Activated T-cell treated with anti-CD3 and anti-CD28 coated beads, Interleukin-2, amount 50 U/mL, for 72 hours (primary cell): Measurements from ENCODE around the gene STIM2. TPM values are rescaled to one million over a fixed set of nuclear protein-coding genes. Genes with fewer than 3 reads are reported as not detected.

Experiments
- ATAC-seq, 2 donors: fragments of 150-1000 bp; cut with Tn5 transposase; replicated peaks in 1 of 2; 2 replicates each; pipeline ENCODE4 v1.10.0; 2021; ENCODE audit warnings: moderate library complexity in 2 of 2, mild to moderate bottlenecking in 1 of 2
- DNase-seq, 2 donors: peaks; one replicate each; pipeline ENCODE4 v3.0.0; 2021 to 2022; ENCODE audit warnings: mixed read lengths in 1 of 2
- H3K27ac Mint-ChIP-seq: one replicate; pipeline ENCODE4 v1.8.0; 2022; ENCODE audit warnings: mild to moderate bottlenecking, moderate library complexity, mixed read lengths
- H3K27me3 Mint-ChIP-seq: one replicate; pipeline ENCODE4 v1.8.0; 2022; ENCODE audit warnings: low read depth, mixed read lengths
- H3K36me3 Mint-ChIP-seq, 2 donors: one replicate each; pipeline ENCODE4 v1.8.0; 2022; ENCODE audit warnings: mixed read lengths in 2 of 2, mild to moderate bottlenecking in 1 of 2; ENCODE audit not compliant: insufficient read depth in 2 of 2
- H3K4me1 Mint-ChIP-seq: one replicate; pipeline ENCODE4 v1.8.0; 2022; ENCODE audit warnings: low read depth, mixed read lengths
- H3K4me3 Mint-ChIP-seq, 2 donors: one replicate each; pipeline ENCODE4 v1.8.0; 2022; ENCODE audit warnings: mild to moderate bottlenecking in 2 of 2, mixed read lengths in 2 of 2, moderate library complexity in 2 of 2
- H3K9me3 Mint-ChIP-seq, 2 donors: one replicate each; pipeline ENCODE4 v1.8.0; 2022; ENCODE audit warnings: mixed read lengths in 2 of 2
- total RNA-seq, 2 donors: library from RNA; stranded (reverse); gene quantifications; one replicate each; pipeline ENCODE4 v1.2.3, GENCODE V29; 2022

Gene STIM2
- total RNA-seq, 2 donors from 2014 or later = 39.6 to 47.0 TPM

- no peak overlapping the region for H3K27ac Mint-ChIP-seq
Measured at GRCh38 chr4:26863512-26863911, 2.9 kb downstream of the STIM2 start.

DNA sequence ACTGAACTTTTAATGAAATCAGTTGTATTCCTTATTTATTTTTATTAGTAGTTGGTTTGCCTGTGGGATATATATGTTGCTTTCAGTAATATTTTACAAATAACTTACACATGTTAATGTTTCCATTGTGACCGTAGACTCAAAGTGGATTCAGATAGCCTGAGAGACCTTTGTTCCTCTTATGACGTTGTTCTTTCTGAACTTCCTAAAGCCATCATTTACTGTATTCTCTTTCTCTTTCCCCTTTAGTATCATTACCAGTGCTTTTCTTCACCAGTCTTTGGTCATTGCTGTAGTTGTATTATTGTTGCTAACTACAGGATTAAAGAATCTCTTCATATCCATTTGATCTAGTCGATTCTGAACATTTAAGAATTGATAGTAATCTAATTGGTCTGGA is 4.3 kb downstream of the STIM2 start:
- peaks cover 70% of the 10 kb centered on the region for H3K4me1 Mint-ChIP-seq
- DNase-seq (no peak), ATAC-seq (no peak)
- no peaks in the 10 kb centered on the region for H3K27me3 Mint-ChIP-seq
- peak overlapping the region; percentile 19 for H3K27ac Mint-ChIP-seq
- peak overlapping the region; percentile 12 to 63 for H3K4me3 Mint-ChIP-seq
- no peaks in the 10 kb centered on the region for H3K9me3 Mint-ChIP-seq
- peaks cover 4 to 5% of the 10 kb centered on the region in 2 donors for H3K36me3 Mint-ChIP-seq

More at GRCh38 chr4:26863512-26863911, 2.9 kb downstream of the STIM2 start:
- Mint-ChIP-seq H3K4me3 (peak overlapping the region; percentile 68 to 79), H3K27me3 (no peaks in the 10 kb centered on the region), H3K9me3 (no peaks in the 10 kb centered on the region), H3K4me1 (peaks cover 75% of the 10 kb centered on the region), H3K36me3 (peaks cover 2 to 3% of the 10 kb centered on the region in 2 donors)
- DNase-seq = no peak
- no peak for ATAC-seq

GRCh38 chr4:26866203-26866602 is 5.6 kb downstream of the STIM2 start:
- Mint-ChIP-seq H3K4me3 (peak overlapping the region; percentile 1 to 38), H3K36me3 (peaks cover 5% of the 10 kb centered on the region in 2 donors), H3K27me3 (no peaks in the 10 kb centered on the region), H3K4me1 (peaks cover 77% of the 10 kb centered on the region), H3K27ac (peak overlapping the region; percentile 48), H3K9me3 (no peaks in the 10 kb centered on the region)
- ATAC-seq (no peak), DNase-seq (no peak)

- Mint-ChIP-seq H3K27ac (peak overlapping the region; percentile 48), H3K36me3 (peaks cover 2% of the 10 kb centered on the region in 2 donors), H3K9me3 (no peaks in the 10 kb centered on the region), H3K4me1 (peaks cover 82% of the 10 kb centered on the region), H3K27me3 (no peaks in the 10 kb centered on the region), H3K4me3 (peak overlapping the region in 1 of 2 donors; percentile 26)
- DNase-seq = no peak
- no peak for ATAC-seq
Measured at GRCh38 chr4:26866781-26867180, 6.1 kb downstream of the STIM2 start.

DNA sequence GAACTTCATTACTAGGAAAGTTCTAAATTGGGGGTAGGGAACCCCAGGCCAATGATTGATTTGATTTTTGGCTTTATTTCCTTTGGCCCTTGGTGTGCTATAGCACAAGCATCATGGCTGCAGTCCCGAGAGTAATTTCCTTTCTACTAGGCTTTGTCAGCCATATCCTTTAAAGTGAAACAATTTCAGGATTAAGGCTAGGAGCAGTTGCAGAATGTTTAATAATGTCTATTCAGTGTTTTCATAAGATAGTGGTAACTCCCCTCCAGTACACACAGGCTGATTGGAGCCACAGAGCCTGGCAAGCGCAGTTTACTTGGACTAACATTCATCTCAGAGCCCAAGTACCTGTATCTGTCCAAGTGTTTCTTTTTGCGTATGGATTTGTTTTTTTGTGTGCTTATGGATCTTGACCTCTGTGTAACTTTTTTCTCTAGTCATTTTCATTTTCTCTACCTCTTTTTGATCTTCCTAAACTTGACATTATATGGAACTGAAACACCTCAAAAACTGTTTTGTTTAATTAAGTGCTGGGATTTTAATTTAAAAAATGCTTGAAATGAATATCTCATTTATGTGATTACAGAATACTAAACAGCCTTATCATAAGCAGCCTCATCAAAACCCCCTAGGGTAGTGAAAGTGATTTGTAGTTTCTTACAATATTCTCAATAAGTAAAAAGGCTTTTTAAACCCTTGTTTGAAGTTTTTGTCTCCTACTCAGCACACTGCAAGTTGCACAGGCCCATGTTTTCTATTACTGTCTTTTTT is 7.5 kb downstream of the STIM2 start:
- Mint-ChIP-seq H3K27ac (peak overlapping the region; percentile 70), H3K4me3 (peak overlapping the region; percentile 59 to 74), H3K4me1 (peaks cover 86% of the 10 kb centered on the region), H3K9me3 (no peaks in the 10 kb centered on the region), H3K27me3 (no peaks in the 10 kb centered on the region), H3K36me3 (peaks cover 2% of the 10 kb centered on the region in 2 donors)
- ATAC-seq (no peak), DNase-seq (no peak)

DNA sequence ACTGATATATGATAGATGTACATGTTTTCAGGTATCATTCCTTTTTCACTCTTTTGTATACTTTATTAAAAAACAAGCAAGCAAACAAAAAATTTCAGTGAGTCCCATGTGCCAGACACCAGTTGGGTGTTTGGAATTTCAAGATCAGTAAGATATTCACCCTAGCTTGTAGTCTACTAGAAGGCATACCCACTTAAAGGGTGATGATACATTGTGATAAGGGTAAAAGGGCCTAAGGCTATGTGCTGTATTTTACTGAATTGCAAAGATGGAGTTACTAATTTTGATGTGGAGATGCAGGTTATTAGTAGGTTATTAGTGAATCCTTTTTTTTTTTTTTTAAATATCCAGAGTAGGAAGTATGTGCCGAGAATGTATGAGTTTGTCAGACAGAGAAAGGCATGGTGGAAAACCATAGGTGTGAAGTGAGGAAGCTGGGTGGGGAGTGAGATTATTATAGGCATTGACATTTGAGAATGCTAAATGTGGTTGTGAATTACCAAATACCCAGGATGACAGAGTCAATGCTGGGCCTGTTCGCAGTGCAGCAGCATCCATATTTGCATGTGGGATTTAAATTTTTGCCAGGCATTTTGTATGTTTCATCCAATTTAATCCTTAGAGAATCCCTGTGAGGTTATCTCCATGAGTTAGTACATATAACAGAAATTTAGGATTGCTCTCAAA is 10.1 kb downstream of the STIM2 start:
- ATAC-seq (no peak), DNase-seq (no peak)
- Mint-ChIP-seq H3K4me3 (no peak overlapping the region), H3K27me3 (no peaks in the 10 kb centered on the region), H3K36me3 (peaks cover 2% of the 10 kb centered on the region in 2 donors), H3K27ac (no peak overlapping the region), H3K4me1 (peaks cover 75% of the 10 kb centered on the region), H3K9me3 (no peaks in the 10 kb centered on the region)

- Mint-ChIP-seq H3K9me3 (no peaks in the 10 kb centered on the region), H3K4me1 (peaks cover 75% of the 10 kb centered on the region), H3K27ac (no peak overlapping the region), H3K36me3 (peaks cover 2% of the 10 kb centered on the region in 2 donors), H3K27me3 (no peaks in the 10 kb centered on the region), H3K4me3 (peak overlapping the region in 1 of 2 donors; percentile 15)
- ATAC-seq (no peak), DNase-seq (no peak)
Measured at GRCh38 chr4:26871611-26872010, 11.0 kb downstream of the STIM2 start.

DNA sequence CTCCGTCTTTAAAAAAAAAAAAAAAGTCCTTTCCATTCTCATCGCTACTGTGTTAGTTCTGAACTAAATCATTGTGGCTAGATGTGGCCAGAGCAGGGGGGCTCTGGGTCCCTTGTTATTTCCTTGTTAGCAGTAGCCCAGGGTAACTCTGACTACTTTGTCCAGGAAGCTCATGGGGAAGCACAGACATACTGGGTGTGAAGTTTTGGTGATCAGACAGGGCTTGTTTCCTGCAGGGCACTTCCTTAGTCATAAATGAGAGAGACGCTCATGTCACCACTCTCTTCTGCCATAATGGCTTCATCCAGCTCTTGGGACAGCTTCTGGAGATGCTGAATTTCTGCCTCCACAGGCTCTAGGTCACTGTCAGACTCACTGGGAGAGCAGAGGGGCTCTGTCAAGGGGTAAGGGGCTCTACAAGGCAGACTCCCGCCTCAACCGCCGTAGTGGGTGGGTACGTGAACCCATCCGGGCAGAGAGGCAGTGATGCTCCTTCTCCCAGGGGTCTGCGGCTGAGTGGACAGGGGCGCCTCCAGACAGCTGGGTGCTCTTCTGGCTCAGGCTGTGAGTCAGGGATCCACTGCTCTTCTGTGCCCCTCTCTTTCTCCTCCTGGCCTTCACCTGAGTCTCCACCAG is 12.9 kb downstream of the STIM2 start:
- peaks cover 77% of the 10 kb centered on the region for H3K4me1 Mint-ChIP-seq
- peak overlapping the region; percentile 38 to 81 for H3K4me3 Mint-ChIP-seq
- ATAC-seq (peak; percentile 96), DNase-seq (peak; percentile 75 to 78)
- no peaks in the 10 kb centered on the region for H3K9me3 Mint-ChIP-seq
- no peaks in the 10 kb centered on the region for H3K27me3 Mint-ChIP-seq
- peak overlapping the region; percentile 95 for H3K27ac Mint-ChIP-seq
- H3K36me3 Mint-ChIP-seq = peaks cover 6 to 10% of the 10 kb centered on the region in 2 donors

DNA sequence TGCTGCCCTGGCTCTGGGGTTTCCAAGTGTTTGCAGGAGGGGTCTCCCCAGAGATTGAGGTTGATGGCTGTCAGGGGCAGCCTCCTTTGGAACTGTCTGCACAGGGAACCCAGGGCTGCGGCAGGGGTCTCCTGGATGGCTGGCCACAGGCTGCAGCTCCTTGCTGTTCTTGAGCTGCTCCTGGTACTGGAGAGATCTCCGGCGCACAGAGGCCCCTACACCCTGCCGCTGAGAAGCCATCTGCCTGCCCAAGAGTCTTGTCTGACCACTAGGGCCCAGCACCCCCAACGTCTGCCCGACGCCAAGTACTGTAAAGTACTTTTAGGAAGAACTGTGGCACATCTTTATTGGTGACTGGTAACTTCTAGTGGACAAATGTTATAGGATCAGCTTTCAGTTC is 13.5 kb downstream of the STIM2 start:
- Mint-ChIP-seq H3K4me1 (peaks cover 77% of the 10 kb centered on the region), H3K27me3 (no peaks in the 10 kb centered on the region), H3K4me3 (peak overlapping the region in 1 of 2 donors; percentile 81), H3K9me3 (no peaks in the 10 kb centered on the region), H3K36me3 (peaks cover 6 to 12% of the 10 kb centered on the region in 2 donors), H3K27ac (peak overlapping the region; percentile 95)
- DNase-seq (no peak), ATAC-seq (no peak)

- peak in 1 of 2 donors; percentile 24 for DNase-seq
- Mint-ChIP-seq H3K27ac (peak overlapping the region; percentile 90), H3K4me3 (peak overlapping the region; percentile 0 to 72), H3K4me1 (peaks cover 79% of the 10 kb centered on the region), H3K9me3 (no peaks in the 10 kb centered on the region), H3K27me3 (no peaks in the 10 kb centered on the region), H3K36me3 (peaks cover 6 to 9% of the 10 kb centered on the region in 2 donors)
- ATAC-seq = peak; percentile 44 to 56
Measured at GRCh38 chr4:26877406-26877805, 16.8 kb downstream of the STIM2 start.

GRCh38 chr4:26877961-26878360 is 17.3 kb downstream of the STIM2 start:
- Mint-ChIP-seq H3K36me3 (peaks cover 6 to 9% of the 10 kb centered on the region in 2 donors), H3K4me3 (peak overlapping the region; percentile 64 to 72), H3K27ac (peak overlapping the region; percentile 90), H3K27me3 (no peaks in the 10 kb centered on the region), H3K9me3 (no peaks in the 10 kb centered on the region), H3K4me1 (peaks cover 79% of the 10 kb centered on the region)
- no peak for ATAC-seq
- DNase-seq = no peak

- Mint-ChIP-seq H3K27ac (peak overlapping the region; percentile 90), H3K36me3 (peaks cover 6 to 9% of the 10 kb centered on the region in 2 donors), H3K9me3 (no peaks in the 10 kb centered on the region), H3K4me1 (peaks cover 76% of the 10 kb centered on the region), H3K4me3 (peak overlapping the region; percentile 64 to 72), H3K27me3 (no peaks in the 10 kb centered on the region)
- ATAC-seq (peak; percentile 80), DNase-seq (peak in 1 of 2 donors; percentile 38)
Measured at GRCh38 chr4:26878794-26879391, 18.3 kb downstream of the STIM2 start.
